GOT3 (cell line): ENCODE measurements around the gene CD34.
"Not testable (repeated sequence)": the region's sequence is repeated elsewhere in the genome, so short reads cannot be mapped to it uniquely, and the experiment has no call there.

Experiments used
- DNase-seq: peaks from one replicate; lab custom pipeline; 2025; ENCODE audit warnings: mixed read lengths; lab: John Stamatoyannopoulos, UW

CD34 gene

DNA sequence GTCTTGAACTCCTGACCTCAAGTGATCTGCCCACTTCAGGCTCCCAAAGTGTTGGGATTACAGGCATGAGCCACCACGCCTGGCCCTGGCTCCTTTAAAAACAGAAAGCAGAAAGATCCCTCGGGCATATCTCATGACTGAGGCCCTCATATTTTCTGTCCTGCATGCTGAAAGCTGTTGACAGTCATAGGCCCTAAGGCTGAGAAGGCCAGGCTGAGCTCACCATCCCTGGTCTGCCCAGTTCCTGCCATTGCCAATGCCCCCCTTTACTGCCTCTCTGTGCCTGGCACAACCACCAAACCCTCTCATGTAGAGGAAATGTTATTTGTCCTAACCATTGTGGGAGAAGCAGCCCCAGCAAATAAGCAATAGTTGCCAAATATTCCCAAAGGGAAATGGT, 12.7 kb downstream of the CD34 start:
- no peak for DNase-seq

DNA sequence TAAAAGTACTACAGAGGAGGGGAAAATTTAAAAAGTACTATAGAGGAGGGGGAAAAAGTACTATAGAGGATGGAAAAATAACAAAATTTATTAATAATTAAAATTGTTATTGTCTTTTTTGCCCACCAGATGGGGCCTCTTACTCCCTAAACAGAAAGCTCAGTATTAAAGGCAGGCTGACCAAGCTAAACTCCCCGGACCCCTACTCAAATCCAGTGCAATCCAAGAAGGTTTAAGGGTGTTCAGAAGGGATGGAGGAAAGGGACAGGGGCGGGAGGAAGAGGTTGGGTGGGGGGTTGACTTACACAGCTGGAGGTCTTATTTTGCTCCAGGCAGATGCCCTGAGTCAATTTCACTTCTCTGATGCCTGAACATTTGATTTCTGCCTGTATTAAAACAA, 13.7 kb downstream of the CD34 start:
- DNase-seq, result no peak

DNA sequence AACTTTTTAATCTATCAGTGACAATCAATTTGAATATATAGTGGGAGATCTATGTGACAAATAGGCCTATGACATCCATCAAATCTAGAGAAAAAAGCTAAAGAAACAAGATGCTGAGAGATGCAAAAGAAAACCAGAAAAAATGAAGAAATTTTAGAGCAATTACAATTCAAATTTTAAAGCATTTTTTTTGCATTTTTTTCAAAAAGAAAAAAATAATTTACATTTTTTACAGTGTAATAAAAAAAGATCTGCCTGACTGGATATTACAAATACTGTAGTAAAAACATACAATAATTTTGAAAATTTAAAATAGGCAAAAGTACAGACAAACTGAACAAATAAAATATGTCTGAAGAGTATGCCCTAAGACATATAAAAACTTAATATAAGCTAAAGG, 14.4 kb downstream of the CD34 start:
- no peak for DNase-seq

DNA sequence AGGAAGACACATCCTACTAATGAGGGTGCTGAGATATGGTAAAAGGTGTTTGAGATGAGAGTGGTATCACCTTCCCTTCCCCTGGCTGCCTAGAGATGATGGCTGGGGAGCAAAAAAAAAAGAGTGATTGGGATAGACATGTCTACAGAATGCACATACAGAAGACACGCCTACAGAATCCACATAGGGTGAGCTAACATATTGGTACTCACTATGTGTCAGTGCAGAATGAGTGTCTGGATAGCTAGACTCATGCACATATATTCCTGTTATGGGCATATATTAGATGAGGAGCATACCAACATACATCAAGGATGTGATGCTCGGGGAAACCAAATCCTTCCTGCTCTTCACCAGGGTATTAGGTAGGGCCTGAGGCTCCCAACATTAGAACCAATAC, 16.2 kb downstream of the CD34 start:
- DNase-seq, result no peak

DNA sequence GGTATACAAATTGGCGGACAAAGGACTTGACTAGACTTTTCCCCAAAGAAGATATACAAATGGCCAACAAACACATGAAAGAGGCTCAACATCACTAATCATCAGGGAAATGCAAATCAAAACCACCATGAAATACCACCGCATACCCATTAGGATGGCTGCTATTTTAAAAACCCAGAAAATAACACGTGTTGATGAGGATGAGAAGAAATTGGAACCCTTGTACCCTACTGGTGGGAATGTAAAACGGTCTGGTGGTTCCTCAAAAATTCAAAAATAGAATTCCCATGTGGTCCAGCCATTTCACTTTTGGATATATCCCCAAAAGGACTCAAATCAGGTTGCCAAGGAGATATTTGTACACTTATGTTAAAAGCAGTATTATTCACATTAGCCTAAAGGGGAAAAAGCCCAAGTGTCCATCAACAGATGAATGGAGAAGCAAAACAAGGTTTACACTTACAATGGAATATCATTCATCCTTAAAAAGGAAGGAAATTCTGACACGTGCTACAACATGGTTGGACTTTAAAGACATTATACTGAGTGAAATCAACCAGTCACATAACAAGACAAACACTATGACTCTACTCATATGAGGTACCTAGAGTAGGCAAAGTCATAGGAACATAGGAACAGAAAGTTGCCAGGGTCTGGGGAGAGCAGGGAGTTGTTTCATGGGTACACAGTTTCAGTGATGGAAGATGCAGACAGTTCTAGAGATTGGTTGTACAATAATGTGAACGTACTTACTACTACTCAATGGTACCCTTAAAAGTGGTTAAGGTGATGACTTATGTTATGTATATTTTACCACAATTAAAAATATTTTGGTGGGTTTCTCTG, 17.0 kb downstream of the CD34 start:
- DNase-seq, result no peak

DNA sequence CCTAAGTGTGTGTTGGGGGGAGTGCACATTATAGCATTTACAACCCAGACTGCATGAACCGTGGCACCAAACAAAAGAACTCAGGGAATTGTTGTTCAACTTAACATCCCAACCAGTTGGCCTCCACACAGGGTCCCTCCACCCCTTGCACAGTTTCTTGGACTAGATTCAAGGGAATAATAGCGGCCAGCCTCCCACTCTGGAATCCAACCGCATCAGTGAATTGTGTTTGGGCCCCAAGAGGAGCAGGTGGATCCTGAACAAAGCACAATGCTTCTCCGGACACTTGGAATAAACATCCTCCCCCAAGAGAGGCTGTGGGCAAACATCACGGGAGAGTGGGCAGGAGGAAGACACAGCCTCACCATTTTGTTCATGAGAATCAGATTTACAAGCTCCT, 18.2 kb downstream of the CD34 start:
- no peak for DNase-seq

DNA sequence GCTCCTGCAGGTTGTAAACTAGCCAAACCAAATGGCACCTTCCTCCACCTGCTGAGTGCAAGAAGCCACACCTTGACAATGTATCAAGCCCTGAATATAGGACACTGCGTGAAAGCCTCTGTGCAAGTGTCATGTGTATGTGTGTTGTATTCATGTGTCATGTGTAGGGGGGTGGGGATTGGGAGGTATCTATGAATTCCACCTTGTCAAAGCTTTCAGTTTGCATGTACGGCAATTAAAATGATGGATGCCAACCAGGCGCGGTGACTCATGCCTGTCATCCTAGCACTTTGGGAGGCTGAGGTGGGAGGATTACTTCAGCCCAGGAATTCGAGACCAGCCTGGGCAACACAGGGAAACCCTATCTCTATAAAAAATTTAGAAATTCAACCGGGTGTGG, 19.8 kb downstream of the CD34 start:
- no peak for DNase-seq

DNA sequence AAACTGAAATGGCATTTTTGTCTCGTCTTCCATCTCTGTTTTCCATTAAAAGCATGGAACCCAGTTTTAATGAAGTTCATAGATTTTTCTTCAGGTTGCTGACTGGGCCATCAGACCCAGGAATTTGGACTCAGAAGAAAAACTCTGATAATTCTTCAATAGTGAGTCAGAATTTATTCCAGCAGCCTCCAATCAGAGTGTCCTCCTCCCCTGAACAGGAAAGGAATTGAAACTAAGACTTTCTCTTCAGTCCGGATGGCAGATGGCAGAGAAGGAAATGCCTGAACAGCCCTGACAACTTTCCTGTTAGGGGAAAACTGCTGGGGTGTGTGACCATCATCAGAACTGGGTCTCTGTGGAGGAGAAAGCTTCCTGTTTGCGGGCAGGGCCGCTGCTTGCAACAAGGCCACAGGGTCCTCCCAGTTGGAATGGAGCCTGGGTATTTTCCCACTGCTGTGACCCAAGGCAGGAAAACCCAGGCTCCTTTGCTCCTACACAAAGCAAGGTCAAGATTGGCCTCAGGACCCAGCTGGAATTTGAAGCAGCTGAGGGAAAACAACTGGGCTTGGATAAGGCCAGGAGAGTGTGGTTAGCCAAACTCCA, 20.7 kb downstream of the CD34 start:
- DNase-seq, result no peak

DNA sequence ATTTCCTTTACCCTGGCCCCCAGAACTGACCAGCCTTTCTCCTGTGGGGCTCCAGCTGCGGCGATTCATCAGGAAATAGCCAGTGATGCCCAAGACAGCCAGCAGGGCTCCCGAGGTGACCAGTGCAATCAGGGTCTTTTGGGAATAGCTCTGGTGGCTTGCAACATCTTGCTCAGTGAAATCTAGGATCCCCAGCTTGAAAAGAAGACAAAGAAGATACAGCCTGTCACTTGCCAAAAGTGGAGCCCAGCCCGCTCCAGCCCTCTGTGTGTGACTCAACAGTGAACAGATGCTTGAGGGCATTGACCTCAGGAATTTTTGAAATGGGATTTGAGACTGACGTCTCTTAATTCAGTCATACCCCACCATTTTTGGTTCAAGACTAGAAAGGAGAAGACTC, 22.3 kb downstream of the CD34 start:
- DNase-seq, result no peak

DNA sequence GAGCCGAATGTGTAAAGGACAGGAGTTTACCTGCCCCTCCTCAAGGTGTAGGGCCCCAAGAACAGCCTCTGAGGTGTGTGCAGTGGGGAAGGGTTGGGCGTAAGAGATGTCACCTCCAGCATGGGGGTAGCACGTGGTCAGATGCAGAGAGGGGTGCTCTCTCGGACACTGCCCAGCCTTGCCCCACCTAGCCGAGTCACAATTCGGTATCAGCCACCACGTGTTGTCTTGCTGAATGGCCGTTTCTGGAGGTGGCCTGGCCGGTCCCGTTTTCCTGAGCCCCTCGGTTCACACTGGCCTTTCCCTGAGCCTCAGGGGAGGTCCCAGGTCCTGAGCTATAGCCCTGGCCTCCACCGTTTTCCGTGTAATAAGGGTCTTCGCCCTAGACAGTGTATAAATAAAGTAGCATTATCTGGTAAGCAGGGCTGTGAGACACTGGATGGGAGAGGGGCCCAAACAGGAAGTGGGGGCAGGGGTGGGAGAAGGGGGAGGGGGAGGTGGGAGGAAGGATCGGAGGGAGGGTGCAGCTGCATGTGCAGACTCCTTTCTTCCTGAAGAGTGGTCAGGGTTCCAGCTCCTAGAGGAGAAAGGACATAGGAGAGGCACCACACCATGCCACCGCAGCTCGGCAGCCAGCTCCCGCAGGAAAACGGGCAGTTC, 23.3 kb downstream of the CD34 start:
- DNase-seq, result no peak

DNA sequence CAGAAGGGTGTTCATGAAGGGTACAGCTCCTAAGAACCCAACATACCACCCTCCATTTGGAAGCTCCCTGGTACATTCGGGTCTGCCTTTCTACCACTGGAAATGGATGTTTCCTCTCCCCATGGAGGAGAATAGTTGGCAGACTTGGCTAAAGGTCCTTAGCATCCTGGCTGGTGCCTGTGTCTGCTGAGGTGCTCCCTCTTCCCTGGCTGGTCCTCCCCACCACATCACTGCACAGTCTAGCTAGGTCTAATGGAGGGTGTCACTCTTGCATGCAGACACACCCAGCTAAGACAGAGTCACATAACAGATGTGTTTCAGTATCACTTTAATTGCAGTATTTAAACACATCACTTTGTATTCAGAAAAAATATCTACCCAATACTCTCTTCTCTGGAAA, 24.7 kb downstream of the CD34 start:
- DNase-seq, result no peak

DNA sequence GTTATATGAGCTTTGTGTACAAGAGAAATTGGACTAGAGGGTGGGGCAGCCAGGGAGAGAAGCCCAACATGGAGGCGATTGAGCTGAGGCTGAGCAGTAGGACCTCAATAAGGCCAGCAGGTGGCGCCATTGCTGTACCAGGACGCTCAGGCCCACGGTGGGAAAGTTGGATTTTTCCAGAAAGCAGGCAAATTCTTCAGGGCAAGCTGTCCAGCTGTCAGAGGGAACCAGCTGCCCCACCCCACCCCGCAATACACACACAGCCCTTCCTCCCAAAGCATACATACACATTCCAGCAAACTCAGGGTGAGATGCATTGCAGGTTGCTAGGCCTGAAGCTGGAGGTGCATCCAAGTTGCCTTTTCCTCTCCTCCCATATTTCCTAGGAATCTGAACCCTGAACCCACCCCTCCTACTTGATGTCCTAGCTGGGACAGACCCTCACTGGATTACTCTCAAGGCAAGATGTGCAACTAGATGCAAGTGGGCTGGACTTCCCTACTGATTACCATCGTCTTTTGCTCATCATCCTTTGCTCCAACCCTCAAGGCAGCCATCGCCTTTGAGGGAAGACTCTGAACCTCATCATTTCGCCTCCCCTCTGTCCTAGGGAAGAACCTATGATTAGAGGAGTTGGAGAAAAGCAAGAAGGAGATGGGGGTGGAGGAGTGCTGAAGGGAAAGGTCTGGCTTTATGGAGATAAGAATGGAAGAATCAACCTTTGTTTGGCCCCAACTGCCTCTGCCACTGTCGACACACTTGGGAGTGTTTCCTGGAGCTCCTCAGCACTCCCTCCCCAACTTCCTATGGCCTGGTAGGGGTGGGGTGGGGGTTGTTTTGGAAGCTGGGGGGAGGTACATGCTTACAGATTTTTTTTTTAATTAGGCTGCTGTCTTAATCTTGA, 25.5 kb downstream of the CD34 start:
- peak; percentile 31 for DNase-seq

DNA sequence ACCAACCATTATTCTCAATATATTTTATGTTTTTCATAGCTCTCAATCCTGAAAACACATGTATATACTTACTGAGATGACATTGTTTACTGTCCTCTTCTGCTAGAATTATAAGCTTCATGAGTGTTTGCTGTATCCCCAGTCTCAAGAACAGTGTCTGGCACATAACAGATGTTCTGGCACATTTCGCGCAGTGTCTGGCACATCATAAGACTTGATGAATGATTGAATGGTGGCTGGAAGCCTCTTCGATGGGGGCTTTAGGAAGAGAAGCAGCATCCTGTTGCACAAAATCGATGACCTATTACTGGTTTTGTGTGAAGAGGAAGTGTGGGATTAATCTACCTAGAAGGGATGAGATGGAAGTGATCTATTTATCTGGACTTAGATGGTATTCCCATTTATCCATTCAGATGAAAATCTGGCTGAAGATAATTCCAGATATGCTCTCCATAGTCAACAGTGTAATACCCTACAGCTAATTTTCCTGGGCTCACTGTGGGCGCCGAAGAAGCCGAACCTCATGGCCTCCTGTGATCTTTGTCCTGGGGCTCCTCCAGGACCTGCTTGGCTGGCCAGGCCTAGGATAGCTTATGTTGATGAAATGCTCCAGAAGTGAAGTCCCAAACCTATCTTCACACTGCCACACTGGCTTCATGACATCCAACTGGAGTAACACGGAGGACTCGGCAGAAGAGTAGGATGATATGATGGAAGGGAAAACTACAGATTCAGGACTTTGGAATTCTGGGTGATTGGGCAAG, 26.5 kb downstream of the CD34 start:
- DNase-seq, result no peak

DNA sequence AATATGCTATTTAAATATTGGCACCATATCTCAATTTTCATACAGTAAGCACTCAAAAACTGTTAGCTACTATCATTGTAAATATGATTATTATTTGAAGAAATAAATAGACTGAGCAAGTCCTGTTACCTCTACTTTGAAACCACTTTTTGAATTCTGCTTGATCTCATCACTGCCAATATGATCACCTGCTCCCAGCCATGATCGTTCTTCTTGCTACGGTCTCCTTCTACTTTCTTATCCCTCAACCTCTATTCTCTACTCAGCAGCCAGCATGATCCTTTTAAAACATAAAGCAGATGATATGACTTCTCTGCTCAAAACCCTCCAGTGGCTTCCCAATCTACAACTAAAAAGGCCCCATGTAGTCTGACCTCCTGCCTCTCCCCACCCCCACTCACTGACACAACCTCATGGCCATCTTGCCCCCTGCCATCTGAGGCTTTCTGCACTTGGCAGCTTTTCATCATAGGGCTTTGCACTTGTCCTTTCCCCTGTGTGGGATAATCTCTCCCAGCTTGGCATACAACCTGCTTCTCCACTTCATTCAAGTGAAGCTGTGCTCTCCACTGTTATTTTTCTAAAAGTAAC, 27.2 kb downstream of the CD34 start:
- no peak for DNase-seq

DNA sequence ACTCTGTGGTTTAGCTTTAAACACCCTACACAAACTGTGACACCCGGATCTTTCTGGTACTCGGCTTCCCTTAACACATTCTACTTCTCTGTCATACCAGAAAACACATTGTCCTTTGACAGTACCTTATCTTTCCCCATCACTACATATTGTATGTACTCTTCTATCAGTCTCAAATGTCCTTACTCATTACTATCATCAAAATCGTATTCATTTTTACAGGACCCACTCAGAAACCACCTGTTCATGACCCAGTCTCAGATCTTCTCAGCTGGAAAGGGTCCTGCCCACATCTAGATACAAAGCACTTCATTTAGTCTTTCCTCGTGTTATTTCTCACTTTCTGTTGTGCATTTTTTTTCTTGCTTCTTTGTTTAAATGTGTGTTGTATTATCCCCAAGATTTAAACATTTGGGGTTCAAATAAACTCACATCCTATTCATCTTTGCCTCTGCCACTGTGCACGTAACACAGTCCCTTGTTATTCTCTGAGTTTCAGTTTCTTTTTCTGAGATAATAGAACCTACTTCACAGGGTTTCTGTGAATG, 27.7 kb downstream of the CD34 start:
- no peak for DNase-seq

DNA sequence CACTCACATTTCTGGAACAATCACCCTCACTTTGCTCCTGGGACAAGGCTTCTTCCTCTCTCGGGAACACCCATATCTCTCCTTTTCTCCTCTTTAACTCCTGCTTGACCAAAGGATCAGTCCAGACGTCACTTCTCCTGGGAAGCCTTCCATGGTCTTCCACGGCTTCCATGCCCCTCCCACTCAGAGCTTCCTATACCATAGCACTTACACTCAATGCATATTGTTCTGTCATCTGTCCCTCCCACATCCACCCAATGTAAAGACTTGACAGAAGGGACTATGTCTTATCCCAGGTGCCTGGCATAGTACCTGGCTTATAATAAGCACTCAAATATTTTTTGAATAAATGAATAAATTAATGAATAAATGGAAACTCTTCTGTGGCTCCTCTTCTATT, 28.2 kb downstream of the CD34 start:
- no peak for DNase-seq

DNA sequence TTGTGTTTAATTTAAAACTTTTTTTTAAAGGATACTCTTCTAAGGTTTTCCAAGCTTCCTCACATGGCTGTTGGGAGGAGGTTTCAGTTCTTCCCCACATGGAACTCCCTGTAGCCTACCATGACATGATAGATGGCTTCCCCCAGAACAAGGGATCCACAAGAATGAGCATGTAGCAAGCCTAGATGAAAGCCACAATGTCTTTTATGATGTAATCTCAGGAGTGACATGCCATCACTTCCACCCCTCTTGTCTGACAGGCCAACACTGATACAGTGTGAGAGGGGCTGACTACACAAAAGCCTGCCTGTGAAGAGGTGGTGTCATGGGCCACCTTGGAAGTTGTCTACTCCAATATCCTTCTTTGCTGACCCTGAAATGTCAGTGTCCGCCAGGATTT, 32.0 kb downstream of the CD34 start:
- no peak for DNase-seq

DNA sequence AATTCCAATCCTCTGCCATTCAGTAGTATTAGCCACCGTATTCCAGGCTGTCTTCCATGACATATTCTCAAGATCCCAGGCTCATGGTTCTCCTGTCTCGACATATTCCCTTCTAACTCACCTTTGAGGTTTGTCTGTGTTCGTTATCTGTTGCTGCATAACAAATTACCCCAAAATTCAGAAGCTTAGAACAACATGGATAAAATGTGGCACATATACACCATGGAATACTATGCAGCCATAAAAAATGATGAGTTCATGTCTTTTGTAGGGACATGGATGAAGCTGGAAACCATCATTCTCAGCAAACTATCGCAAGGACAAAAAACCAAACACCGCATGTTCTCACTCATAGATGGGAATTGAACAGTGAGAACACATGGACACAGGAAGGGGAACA, 33.0 kb downstream of the CD34 start:
- DNase-seq, result not testable (repeated sequence)

DNA sequence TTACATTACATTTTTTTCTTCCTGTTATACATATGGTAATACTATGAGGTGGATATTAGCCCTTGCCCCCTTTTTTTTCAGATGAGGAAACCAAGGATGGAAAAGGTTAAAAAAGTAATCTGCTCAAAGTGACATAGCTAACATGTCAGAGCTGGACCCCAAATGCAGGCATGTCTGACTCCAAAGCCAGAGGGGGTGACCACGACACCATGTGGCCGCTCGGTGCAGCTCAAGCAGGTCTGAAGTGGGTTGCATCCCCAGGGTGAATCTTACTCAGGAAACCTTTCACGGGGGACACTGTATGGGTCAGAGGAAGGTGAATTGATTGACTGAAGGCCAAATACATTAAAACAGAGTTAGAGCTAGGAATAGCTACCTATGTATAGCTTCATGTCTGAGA, 34.8 kb downstream of the CD34 start:
- no peak for DNase-seq

DNA sequence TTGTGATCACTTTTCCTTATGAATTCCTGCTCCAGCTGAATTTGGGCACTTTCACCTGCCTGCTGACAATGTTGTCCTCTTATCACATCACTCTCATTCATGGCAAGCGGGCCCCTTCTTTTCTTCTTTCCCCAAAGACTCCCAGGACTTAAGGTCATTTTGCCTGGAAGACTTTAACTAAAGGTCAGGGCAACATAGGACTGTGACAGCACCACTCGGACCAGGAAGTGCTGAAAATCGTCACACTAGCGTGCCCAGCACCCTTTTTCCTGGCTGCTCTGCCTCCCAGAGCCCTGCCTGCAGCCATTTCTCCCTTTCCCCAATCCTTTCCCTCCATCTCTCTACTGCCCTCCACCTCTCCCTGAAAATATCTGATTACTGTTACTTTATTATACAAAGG, 35.4 kb downstream of the CD34 start:
- DNase-seq, result no peak
